Motor neuron (in vitro differentiated cells): ENCODE measurements around the gene NPW. TPM values are rescaled to one million over a fixed set of nuclear protein-coding genes. Genes with fewer than 3 reads are reported as not detected.
A peak's percentile ranks its signal among the peaks of the same experiment; 100 is the strongest.

Experiments
- ATAC-seq, 8 experiments: fragments of 200-7000 bp; cut with Tn5 transposase; replicated peaks in 6 of 8; 2 replicates each; pipeline ENCODE4 v1.8.0; 2021; ENCODE audit warnings: mild to moderate bottlenecking in 8 of 8, moderate library complexity in 8 of 8
- H3K27ac ChIP-seq, 2 donors: fragments of 250-450 bp; sonication (Bioruptor Pico); 2 replicates each; pipeline ENCODE4 v1.9.0; 2021; ENCODE audit warnings: antibody characterized with exemption in 2 of 2, mild to moderate bottlenecking in 2 of 2, moderate library complexity in 1 of 2
- H3K4me1 ChIP-seq, 2 donors: fragments of 250-450 bp; sonication (Bioruptor Pico); replicated peaks in 1 of 2; 2 replicates each; pipeline ENCODE4 v1.6.1; 2021; ENCODE audit warnings: antibody characterized with exemption in 2 of 2, mild to moderate bottlenecking in 2 of 2, moderate library complexity in 1 of 2
- H3K4me3 ChIP-seq, 5 donors: fragments of 250-450 bp; sonication (Bioruptor Pico); 2 replicates each; pipeline ENCODE4 v1.9.0; 2021; ENCODE audit warnings: antibody characterized with exemption in 5 of 5, mild to moderate bottlenecking in 5 of 5, moderate library complexity in 4 of 5
- WGBS, 10 experiments: fragments of 450-650 bp; shearing (Covaris generic); methylation state at CpG; one replicate each; pipeline ENCODE4 v1.0.0; 2022; 5-methylcytosine and 5-hydroxymethylcytosine counted together
- in situ Hi-C, 9 experiments: fragments of 400-800 bp; cut with MboI; loops; one replicate each; pipeline ENCODE4 v1.15.0; 2021; ENCODE audit warnings: low sequenced_read_pairs in 9 of 9, low pct_unique_long_range_greater_than_20kb in 2 of 9; ENCODE audit not compliant: unreplicated experiment in 9 of 9
- total RNA-seq, 8 experiments: library from RNA; unstranded; fragments of 300-600 nt; gene quantifications; 2 replicates each; pipeline versions ENCODE4 v1.2.3 to v1.2.4, GENCODE V29; 2022

NPW gene
- total RNA-seq, 8 experiments from 2014 or later: 0.27 to 1.7 (median 0.92) TPM; not detected in 3

DNA sequence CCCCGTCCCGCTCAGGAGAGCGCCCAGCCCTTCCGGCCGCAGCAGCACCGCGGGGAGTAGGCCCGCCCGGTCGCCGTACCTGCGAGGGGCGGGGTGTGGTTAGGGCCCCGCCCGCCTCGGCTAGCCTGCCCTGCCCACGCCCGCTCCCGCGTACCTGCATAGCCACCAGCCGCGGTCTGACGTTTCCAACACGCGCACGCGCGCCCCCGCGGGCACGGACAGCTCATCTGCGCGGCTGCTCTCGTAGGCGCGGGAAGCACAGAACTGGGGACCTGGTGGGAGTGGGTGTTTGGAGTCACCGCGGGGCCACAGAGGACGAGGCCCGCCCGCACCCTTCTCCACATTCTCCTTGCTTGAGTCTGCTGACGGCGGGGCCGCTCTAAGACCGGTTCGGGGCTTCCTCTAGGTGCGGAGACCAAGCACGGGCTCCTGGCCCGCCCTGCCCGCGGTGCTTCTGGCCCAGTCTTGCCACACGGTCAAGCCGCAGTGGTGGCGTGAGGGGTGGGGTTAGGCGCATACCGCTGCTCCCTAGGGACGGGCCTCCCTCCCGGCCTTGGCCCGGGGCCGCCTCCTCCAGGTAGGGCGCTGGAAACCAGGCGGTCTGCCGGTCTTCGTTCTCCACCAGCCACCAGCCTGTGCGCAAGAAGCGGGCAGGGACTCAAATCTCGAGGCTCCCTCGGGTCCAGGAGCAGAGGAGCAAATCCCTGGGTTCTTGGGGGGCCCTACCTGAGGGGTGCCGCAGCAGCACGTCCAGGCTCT is 40.1 kb upstream of the NPW start:
- in situ Hi-C loops: no loop called here
- ATAC-seq: no peak
- 18 to 20% methylated on average over 2 to 6 of the region's 70 CpGs; no CpG with 5 or more reads in 8 of the 10 experiments for WGBS, 10 experiments
- Histone ChIP-seq H3K4me3 (no peak overlapping the region), H3K4me1 (peaks cover 0 to 11% of the 10 kb centered on the region in 2 donors), H3K27ac (no peak overlapping the region)

DNA sequence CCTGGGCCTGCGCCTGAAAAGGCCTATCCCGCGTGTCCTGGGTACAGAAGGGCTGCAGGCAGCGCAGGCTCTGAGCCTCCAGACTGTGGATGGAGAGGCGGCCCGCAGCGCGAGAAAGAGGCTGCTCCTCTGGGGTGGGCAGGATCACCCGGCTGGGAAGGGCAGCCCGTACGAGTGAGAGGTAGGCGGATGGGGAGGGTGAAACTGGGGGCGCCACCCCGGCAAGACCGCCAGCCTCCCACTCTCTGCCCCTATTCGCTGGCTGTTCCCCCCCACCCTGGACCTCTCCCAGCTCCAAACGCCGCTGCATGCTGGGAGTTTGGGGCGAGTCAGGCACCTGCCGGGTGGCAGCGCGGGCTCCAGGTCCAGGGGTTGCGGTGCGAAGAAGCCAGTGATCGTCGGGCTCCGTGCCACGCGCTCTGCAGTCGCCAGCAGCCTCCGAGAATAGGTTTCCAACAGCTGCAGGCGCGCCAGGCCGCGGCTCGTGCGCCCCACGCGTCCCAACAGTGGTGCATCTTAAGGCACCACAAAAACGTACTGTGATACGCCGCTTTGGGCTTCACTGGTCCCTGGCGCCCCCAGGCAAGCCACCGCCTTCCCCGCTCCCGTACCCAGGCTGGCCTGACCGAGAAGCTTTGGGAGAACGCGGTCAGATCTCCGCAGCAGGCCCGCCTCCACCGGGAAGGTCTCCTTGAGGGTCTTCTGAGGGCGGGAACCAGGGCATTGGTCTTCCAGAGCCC is 39.4 kb upstream of the NPW start:
- no peak for ATAC-seq
- Histone ChIP-seq H3K4me3 (no peak overlapping the region), H3K4me1 (peaks cover 4 to 16% of the 10 kb centered on the region in 2 donors), H3K27ac (no peak overlapping the region)
- in situ Hi-C loops: no loop called here
- WGBS, 10 experiments: 0 to 13% methylated on average over 2 to 9 of the region's 53 CpGs; no CpG with 5 or more reads in 8 of the 10 experiments

DNA sequence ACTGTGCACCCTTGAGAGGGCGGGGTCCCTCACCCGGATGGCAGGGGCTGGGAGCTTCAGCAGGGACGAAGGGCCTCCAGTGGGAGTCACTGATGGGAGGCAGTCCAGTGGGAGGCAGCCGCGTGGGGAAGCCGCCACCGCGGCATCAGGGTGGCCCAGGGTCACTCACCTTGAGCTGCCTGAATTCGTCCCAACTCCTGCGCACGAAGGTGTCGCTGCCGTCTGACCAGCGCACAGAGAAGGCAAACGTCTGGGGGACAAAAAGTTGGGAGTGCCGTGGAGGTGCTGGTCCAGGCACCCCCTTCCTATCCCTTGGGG is 38.9 kb upstream of the NPW start:
- ATAC-seq: no peak
- H3K27ac ChIP-seq: no peak overlapping the region
- WGBS, 10 experiments: 0 to 50% (median 31%) methylated on average over 1 to 8 of the region's 16 CpGs; no CpG with 5 or more reads in 6 of the 10 experiments
- H3K4me3 ChIP-seq: no peak overlapping the region
- peaks cover 6 to 18% of the 10 kb centered on the region in 2 donors for H3K4me1 ChIP-seq
- in situ Hi-C loops: no loop called here

DNA sequence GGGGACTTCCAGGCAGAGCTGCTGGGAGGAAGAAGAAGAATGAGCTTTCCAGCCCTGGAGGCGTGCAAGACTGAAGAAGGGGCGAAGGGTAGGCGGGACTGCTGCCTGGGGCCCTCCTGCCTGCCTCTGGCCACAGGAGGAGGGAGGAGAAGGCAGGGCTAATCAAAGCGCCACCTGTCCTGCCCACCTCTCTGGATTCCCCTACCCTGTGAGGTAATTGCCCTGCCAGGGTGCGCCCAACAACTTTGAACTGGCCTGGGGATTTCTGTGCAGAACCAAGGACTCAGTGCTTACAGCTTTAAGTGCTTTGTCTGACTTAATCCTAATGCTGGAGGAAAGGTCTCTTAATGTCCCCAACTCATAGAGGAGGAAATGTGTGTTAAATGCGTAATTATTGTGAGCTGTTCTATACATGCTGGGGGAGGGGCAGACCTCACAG is 38.2 kb upstream of the NPW start, which contains the start of gene NOXO1:
Gene NOXO1 (minus strand): TSS at position 72 of the 439 bp plus-strand sequence. CDS start 290 bp downstream, outside the sequence.
- no peak within 1 kb of the TSS for H3K27ac ChIP-seq
- H3K4me3 ChIP-seq: no peak within 1 kb of the TSS
- no peak for ATAC-seq
- in situ Hi-C loops: no loop called here
- WGBS, 10 experiments: 0 to 50% (median 33%) methylated on average over 1 to 2 of the region's 6 CpGs; no CpG with 5 or more reads in 5 of the 10 experiments
- peaks cover 6 to 18% of the 10 kb centered on the region in 2 donors for H3K4me1 ChIP-seq

DNA sequence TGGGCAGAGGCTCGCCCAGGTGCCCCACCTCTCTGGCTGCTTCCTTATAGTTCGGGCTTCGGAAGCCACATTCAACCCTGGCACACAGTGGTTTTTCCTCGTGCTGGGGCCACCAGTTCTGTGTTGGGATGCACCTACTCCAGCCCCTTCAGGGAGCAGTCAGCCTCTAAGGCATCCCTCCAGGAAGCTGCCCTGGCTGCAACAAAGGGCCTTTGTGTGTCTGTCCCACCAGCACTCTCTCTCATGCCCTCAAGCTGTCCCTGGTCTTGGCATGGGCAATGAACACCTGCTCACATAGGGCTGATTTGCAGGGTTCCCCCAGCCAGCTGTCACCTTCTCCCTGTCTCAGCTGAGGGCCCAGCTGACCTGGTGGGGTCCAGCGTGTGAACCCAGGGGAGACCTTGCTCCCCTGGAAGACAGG is 37.6 kb upstream of the NPW start:
- no peak for ATAC-seq
- no peak overlapping the region for H3K4me3 ChIP-seq
- H3K4me1 ChIP-seq: peaks cover 6 to 18% of the 10 kb centered on the region in 2 donors
- in situ Hi-C loops: no loop called here
- 40 to 59% (median 40%) methylated on average over 1 to 5 of the region's 5 CpGs; no CpG with 5 or more reads in 7 of the 10 experiments for WGBS, 10 experiments
- H3K27ac ChIP-seq: no peak overlapping the region

DNA sequence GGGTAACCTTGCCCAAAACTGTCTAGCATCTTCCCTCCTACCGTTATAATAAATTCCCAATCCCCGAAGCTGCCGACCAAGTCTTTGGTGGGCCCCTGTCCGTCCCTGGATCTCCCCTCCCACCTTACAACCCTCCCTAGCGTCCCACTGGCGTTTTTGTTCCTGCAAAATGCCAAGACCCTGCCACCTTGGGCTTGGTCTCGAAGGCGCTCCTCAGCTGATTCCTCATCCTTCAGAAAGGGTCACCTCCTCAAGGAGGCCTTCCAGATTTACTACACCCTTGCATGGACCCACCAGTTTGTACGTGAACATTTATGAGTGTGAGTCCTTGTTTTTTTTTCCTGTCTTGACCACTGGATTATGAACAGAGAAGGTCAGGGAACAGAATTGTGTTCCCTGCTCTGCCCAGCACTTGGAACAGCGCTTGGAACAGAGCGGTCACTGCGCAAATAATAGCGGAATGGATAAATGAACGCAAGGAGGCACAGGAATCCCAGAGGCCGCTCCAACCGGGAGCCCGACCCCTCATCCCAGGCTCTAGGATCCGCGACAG is 36.5 kb upstream of the NPW start:
- ATAC-seq: no peak
- H3K27ac ChIP-seq: peak overlapping the region; percentile 84 to 88
- 4 to 80% (median 36%) methylated on average over 1 to 10 of the region's 19 CpGs; no CpG with 5 or more reads in 1 of the 10 experiments for WGBS, 10 experiments
- peaks cover 6 to 18% of the 10 kb centered on the region in 2 donors for H3K4me1 ChIP-seq
- H3K4me3 ChIP-seq: peak overlapping the region; percentile 63 to 92 (median 83)
- in situ Hi-C loops: no loop called here

DNA sequence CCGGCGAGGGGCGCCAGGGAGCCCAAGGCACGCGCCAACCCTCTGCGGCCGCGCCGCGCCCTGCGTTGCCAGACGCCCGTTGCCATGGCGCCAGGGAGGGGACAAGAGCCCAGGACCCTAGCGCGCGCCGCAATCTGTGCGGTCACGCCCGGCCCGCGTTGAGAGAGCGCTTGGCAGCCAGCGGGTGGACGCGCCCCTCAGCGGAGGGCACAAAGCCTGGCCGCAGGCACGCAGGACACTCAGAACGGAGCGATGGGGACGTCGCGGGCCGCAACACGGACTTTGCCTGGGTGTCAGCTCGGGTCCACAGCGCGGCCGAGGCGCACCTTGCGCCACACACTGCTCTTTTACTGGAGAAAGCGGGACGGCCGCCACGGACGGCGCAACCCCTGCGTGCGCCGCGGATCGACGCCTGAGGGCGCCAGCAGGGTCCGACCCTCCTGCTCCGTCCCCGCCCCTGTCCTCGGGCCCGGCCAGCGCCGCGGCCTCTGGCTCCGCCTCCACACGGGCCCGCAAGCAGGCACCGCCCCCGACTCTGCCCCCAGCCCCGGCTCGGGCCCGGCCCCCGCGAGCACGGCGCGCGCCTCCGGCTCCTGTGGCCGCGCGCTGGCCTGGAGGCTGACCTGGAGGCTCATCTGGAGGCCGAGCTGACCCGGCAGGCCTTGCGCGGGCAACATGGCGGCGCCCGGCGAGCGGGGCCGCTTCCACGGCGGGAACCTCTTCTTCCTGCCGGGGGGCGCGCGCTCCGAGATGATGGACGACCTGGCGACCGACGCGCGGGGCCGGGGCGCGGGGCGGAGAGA is 35.8 kb upstream of the NPW start, which contains the start of gene GFER:
Gene GFER (plus strand): TSS at position 650 of the 803 bp plus-strand sequence. CDS start 26 bp downstream, at position 676.
- peak within 1 kb of the TSS; percentile 63 to 92 (median 83) for H3K4me3 ChIP-seq
- ATAC-seq: peak; percentile 77 to 91 (median 86)
- peak within 1 kb of the TSS; percentile 84 to 88 for H3K27ac ChIP-seq
- peaks cover 6 to 18% of the 10 kb centered on the region in 2 donors for H3K4me1 ChIP-seq
- 0 to 3% (median 0%) methylated on average over 2 to 10 of the region's 109 CpGs; no CpG with 5 or more reads in 7 of the 10 experiments for WGBS, 10 experiments
- in situ Hi-C loops: no loop called here

DNA sequence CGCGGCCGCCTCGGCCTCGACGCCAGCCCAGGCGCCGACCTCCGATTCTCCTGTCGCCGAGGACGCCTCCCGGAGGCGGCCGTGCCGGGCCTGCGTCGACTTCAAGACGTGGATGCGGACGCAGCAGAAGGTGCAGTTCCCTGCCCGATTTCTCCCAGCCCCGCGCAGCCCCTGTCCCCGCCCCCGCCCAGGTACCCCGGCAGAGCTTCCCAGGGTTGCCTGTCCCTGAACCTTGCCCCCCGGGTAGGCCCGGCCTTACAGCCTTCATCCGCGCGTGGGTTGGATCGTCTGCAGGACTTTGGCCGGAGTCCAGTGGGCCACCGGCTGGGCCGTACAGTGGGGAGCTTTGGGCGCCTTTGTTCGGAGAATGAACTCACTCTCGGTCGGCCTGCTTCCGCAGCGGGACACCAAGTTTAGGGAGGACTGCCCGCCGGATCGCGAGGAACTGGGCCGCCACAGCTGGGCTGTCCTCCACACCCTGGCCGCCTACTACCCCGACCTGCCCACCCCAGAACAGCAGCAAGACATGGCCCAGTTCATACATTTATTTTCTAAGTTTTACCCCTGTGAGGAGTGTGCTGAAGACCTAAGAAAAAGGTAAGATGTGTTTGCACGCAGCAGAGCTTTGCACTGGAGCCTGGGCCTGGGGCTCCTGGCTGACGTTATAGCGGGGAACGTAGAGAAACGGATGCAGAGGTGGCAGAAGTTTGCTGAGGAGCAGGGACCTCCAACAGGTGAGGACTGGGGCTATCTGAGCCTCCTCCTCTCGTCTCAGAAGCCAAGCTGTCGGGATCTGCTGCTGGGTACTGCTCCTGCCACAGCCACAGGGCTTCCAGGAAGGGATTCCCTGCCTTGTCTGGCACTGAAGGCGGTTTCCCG is 35.0 kb upstream of the NPW start:
- in situ Hi-C loops: no loop called here
- WGBS, 10 experiments: 0 to 54% (median 15%) methylated on average over 1 to 19 of the region's 58 CpGs; no CpG with 5 or more reads in 2 of the 10 experiments
- H3K27ac ChIP-seq: peak overlapping the region; percentile 76 to 88
- peak overlapping the region; percentile 63 to 92 (median 83) for H3K4me3 ChIP-seq
- H3K4me1 ChIP-seq: peaks cover 11 to 22% of the 10 kb centered on the region in 2 donors
- peak in 5 of 8 experiments; percentile 1 to 14 (median 6) for ATAC-seq

DNA sequence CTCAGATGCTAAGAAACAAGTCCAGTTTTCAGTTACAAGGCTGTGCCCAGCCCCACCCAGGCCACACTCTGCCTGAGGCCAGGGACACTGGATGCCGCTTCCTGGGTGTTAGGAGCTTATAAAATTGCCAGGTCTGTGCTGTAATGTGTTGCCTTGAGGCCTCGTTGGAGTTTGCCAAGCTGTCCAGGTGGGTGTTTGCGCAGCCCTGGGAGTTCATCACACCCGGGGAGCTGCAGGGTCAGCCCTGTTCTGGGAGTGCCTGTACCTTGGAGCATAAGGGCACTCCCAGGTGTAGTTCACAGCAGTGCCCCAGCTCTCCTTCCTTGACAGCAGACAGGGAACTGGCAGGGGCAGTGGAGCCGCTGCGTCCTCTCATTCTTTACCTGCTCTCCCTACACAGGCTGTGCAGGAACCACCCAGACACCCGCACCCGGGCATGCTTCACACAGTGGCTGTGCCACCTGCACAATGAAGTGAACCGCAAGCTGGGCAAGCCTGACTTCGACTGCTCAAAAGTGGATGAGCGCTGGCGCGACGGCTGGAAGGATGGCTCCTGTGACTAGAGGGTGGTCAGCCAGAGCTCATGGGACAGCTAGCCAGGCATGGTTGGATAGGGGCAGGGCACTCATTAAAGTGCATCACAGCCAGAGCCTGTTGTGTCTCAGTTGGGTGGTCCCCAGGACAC is 34.0 kb upstream of the NPW start:
- in situ Hi-C loops: no loop called here
- no peak overlapping the region for H3K27ac ChIP-seq
- peak overlapping the region in 1 of 5 donors; percentile 85 for H3K4me3 ChIP-seq
- peaks cover 11 to 12% of the 10 kb centered on the region in 2 donors for H3K4me1 ChIP-seq
- WGBS, 10 experiments: 58 to 100% (median 100%) methylated on average over 1 to 5 of the region's 14 CpGs; no CpG with 5 or more reads in 1 of the 10 experiments
- ATAC-seq: no peak

DNA sequence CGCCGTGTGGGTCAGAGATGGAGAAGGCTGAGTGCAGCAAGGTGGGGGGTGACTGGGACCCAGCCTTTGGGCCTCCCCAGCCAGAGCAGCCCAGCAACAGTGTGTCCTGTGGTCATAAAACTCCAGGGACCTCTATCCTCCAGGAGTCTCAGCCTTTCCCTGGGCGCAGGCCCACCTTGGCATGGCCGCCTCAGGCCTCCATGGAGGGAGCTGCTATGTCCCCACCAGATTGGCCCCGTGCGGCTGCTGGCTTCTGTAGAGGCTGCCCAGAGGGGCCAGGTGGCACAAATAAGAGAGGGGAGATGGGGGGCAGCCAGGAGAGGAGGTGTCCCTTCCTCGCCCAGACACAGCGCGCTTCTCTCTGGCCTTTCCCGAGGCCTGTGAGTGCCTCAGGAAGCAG is 32.4 kb upstream of the NPW start:
- no peak for ATAC-seq
- Histone ChIP-seq H3K4me3 (no peak overlapping the region), H3K4me1 (peaks cover 11 to 23% of the 10 kb centered on the region in 2 donors), H3K27ac (no peak overlapping the region)
- 90 to 100% (median 100%) methylated on average over 1 to 4 of the region's 10 CpGs; no CpG with 5 or more reads in 7 of the 10 experiments for WGBS, 10 experiments
- in situ Hi-C loops: no loop called here
